SK-N-SH treated with all-trans-retinoic acid at 6 μM for 48 hours (cell line): ENCODE data around the gene ZNF236.
"Not testable (repeated sequence)": the region's sequence is repeated elsewhere in the genome, so short reads cannot be mapped to it uniquely, and the experiment has no call there.

Source experiments
- ARNTL ChIP-seq: fragments of 450-650 bp; formaldehyde crosslinking; IDR thresholded peaks from 2 replicates; pipeline ENCODE4 v1.5.0; 2020; ENCODE audit warnings: low read depth, mild to moderate bottlenecking, moderate library complexity, borderline replicate concordance
- PPARA ChIP-seq: fragments of 250-450 bp; sonication (Bioruptor Pico); IDR thresholded peaks from 2 replicates; pipeline ENCODE4 v1.5.0; 2020; ENCODE audit warnings: mild to moderate bottlenecking, borderline replicate concordance

- not testable (repeated sequence) for TF ChIP-seq PPARA, ARNTL (CRISPR knock-in tag)
Measured at GRCh38 chr18:76990343-76991020, 168.1 kb downstream of the ZNF236 start.
